Measurements from ENCODE around the gene EME2. TPM values are rescaled to one million over a fixed set of nuclear protein-coding genes. Genes with fewer than 3 reads are reported as not detected.

Gene EME2
- total RNA-seq, 2 experiments from 2014 or later = 13.1 to 18.4 TPM

DNA sequence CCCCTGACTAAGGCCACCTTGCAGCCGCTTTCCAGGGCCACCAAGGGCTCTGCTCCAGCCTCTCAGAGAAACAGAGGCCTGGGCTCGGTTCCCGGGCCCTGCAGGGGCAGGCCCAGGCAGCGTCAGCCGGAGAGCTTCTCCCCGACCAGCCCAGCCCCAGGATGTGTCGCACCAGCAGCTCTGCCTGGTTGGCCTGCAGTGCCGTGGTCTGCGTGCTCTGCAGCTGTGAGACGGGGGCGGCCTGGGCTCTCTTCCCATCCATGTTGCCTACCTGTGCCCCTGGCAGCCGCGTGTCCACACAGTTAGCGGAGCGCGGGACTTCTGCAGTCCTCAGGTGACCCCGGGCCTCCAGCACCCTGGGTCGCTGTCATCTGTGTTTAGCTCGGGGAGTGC, 16.1 kb downstream of the EME2 start:
- intact Hi-C loops (cut with DNase I, micrococcal nuclease) = no loop called here

DNA sequence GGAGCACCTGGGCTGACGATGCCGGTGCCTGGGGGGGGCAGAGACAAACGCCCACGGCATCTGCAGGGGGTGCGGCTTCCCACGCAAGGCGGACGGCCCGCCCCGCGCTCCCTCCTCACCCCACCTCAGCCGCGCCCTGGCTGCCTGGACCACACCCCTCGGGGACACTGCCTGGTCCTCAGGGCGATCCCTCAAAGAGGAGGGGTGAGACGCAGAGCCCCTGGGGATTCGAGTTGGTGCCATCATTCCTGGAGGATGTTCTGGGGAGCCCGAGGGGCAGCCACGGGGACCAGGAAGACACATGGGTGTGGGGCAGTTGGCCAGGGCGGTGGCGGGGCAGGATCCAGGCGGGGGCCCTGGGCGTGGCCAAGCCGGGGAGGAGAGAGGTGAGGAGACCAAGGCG, 17.0 kb downstream of the EME2 start:
- peaks cover 5% of the 10 kb centered on the region for H3K36me3 Mint-ChIP-seq (ENCODE audit: low read depth)
- no peak overlapping the region for H3K4me3 Mint-ChIP-seq
- ATAC-seq = no peak
- DNase-seq = no peak
- H3K27ac Mint-ChIP-seq = no peak overlapping the region
- POLR2A ChIA-PET = no interaction called here
- H3K4me1 Mint-ChIP-seq = peaks cover 4% of the 10 kb centered on the region
- intact Hi-C loops (cut with DNase I, micrococcal nuclease) = no loop called here
- CTCF ChIA-PET = no interaction called here
- no peaks in the 10 kb centered on the region for H3K9me3 Mint-ChIP-seq (ENCODE audit: low read depth)
- H3K27me3 Mint-ChIP-seq = no peaks in the 10 kb centered on the region

More for the DNA sequence above, 16.1 kb downstream of the EME2 start:
- H3K4me1 Mint-ChIP-seq = peaks cover 8% of the 10 kb centered on the region
- H3K36me3 Mint-ChIP-seq (ENCODE audit: low read depth) = peaks cover 5% of the 10 kb centered on the region
- H3K27ac Mint-ChIP-seq = no peak overlapping the region
- H3K9me3 Mint-ChIP-seq (ENCODE audit: low read depth) = no peaks in the 10 kb centered on the region
- H3K27me3 Mint-ChIP-seq = no peaks in the 10 kb centered on the region
- ATAC-seq (no peak), DNase-seq (no peak)
- ChIA-PET CTCF (no interaction called here), POLR2A (no interaction called here)
- H3K4me3 Mint-ChIP-seq = no peak overlapping the region

DNA sequence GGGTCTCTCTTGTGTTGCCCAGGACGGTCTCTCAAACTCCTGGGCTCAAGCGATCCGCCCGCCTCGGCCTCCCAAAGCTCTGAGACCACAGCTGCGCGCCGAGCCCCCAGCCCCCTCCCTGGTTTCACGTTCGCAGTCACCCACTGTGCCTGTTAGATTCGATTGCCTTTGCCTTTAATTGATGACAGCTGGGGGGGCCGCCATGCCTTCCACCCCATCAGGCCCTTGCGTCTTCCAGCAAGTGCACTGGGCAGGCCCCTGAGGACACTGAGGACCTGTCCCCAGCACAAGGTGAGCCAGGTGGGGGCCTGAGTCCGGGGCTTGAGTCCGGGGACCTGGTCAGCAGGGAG, 17.6 kb downstream of the EME2 start:
- POLR2A ChIA-PET = no interaction called here
- intact Hi-C loops (cut with DNase I, micrococcal nuclease) = no loop called here
- CTCF ChIA-PET = no interaction called here
- H3K27me3 Mint-ChIP-seq = no peaks in the 10 kb centered on the region
- no peaks in the 10 kb centered on the region for H3K9me3 Mint-ChIP-seq (ENCODE audit: low read depth)
- no peak for DNase-seq
- H3K27ac Mint-ChIP-seq = no peak overlapping the region
- H3K36me3 Mint-ChIP-seq (ENCODE audit: low read depth) = peaks cover 5% of the 10 kb centered on the region
- peaks cover 2% of the 10 kb centered on the region for H3K4me1 Mint-ChIP-seq
- H3K4me3 Mint-ChIP-seq = no peak overlapping the region
- ATAC-seq = no peak

- ChIA-PET CTCF (no interaction called here), POLR2A (interaction anchor here (1.2 kb wide), 1 partner anchor 8 kb away, joined by 3 read pairs; the partner anchor contains the start of gene NUBP2)
- intact Hi-C loops (cut with DNase I, micrococcal nuclease) = no loop called here
- Mint-ChIP-seq H3K27me3 (no peaks in the 10 kb centered on the region), H3K4me1 (no peaks in the 10 kb centered on the region), H3K27ac (no peak overlapping the region), H3K36me3 (ENCODE audit: low read depth) (peaks cover 5% of the 10 kb centered on the region), H3K4me3 (no peak overlapping the region), H3K9me3 (ENCODE audit: low read depth) (no peaks in the 10 kb centered on the region)
- ATAC-seq = no peak
- DNase-seq = no peak
Observed at GRCh38 chr16:1790611-1791255, 18.1 kb downstream of the EME2 start.

DNA sequence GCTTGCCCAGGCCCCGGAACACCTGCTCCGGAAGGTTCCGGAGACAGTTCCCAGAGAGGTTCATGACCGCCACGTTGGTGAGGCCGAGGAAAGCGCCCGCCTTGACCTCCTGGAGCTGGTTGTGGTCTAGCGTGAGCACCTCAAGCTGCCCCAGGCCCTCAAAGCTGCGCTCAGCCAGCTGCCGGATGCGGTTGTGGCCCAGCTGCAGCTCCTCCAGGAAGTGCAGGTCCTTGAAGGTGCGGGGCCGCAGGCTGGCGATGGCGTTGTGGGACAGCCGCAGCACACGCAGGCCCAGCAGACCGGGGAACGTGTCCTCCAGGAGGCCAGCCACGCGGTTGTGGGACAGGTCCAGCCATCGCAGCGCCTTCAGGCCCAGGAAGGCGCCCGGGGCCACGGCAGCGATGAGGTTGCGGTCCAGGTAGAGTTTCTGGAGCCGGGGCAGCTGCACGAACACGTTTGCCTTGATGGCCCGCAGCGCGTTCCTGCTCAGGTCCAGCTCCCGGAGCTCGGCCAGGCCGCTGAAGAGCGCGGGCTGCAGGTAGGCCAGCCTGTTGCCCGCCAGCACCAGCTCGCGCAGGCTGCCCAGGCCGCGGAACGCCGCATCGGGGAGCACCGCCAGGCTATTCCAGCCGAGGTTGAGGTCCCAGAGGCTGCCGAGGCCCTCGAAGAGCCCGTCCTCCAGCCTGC, 18.8 kb downstream of the EME2 start:
- H3K4me1 Mint-ChIP-seq = no peaks in the 10 kb centered on the region
- peaks cover 5% of the 10 kb centered on the region for H3K36me3 Mint-ChIP-seq (ENCODE audit: low read depth)
- ATAC-seq = no peak
- no peak for DNase-seq
- H3K4me3 Mint-ChIP-seq = no peak overlapping the region
- intact Hi-C loops (cut with DNase I, micrococcal nuclease) = no loop called here
- ChIA-PET CTCF (no interaction called here), POLR2A (interaction anchor here (1.2 kb wide), 1 partner anchor 8 kb away, joined by 3 read pairs; the partner anchor contains the start of gene NUBP2)
- no peaks in the 10 kb centered on the region for H3K27me3 Mint-ChIP-seq
- H3K9me3 Mint-ChIP-seq (ENCODE audit: low read depth) = no peaks in the 10 kb centered on the region
- no peak overlapping the region for H3K27ac Mint-ChIP-seq

DNA sequence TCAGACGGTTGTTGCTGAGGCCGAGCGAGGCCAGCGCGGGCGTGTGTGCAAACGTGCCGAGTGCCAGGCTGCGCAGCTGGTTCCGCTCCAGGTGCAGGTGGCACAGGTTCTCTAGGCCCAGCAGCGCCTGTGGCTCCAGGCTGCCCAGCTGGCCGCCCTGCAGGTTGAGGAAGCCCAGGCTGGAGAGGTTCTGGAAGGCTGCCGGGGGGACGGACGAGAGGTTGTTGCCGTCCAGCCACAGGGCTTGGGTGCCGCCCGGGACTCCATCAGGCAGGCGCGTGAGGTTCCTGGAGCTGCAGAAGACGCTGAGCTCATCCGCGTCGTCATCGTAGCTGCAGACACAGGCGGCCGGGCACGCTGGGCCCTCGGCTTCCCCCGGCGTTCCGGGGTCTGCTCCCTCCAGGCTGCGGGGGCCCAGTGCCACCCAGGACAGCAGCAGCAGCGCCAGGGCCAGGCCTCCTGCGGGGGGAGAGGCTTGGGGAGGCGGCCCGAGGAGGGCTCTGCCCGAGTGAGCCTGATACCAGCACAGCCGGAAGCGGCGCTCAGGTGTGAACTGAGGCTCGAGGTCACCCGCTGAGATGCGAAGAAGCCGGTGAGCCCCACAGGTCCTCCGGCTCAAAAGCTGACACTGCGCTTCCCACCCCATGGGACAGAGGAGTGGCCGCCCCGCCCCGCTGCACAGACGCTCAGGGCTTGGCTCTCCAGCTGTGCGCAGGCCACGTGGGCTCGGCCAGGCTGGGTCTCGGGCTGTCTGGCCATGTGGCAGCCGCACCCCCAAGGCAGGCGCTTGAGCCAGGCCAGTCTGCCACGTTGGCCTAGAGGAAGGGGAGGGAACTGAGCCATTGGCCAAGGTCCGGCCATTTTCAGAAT, 19.6 kb downstream of the EME2 start:
- H3K4me3 Mint-ChIP-seq = no peak overlapping the region
- peaks cover 10% of the 10 kb centered on the region for H3K36me3 Mint-ChIP-seq (ENCODE audit: low read depth)
- H3K4me1 Mint-ChIP-seq = no peaks in the 10 kb centered on the region
- H3K9me3 Mint-ChIP-seq (ENCODE audit: low read depth) = peaks cover 1% of the 10 kb centered on the region
- ChIA-PET POLR2A (no interaction called here), CTCF (no interaction called here)
- H3K27ac Mint-ChIP-seq = no peak overlapping the region
- DNase-seq (no peak), ATAC-seq (no peak)
- no peaks in the 10 kb centered on the region for H3K27me3 Mint-ChIP-seq
- intact Hi-C loops (cut with DNase I, micrococcal nuclease) = no loop called here

- intact Hi-C loops (cut with DNase I, micrococcal nuclease) = no loop called here
- POLR2A ChIA-PET = no interaction called here
Observed at GRCh38 chr16:1792836-1793577, 20.4 kb downstream of the EME2 start.

GRCh38 chr16:1793578-1794220, 21.1 kb downstream of the EME2 start, which contains the start of gene IGFALS:
IGFALS (minus strand) TSS chr16:1793705; CDS start chr16:1793652, 53 bp downstream.
- ATAC-seq = no peak
- no peak within 1 kb of the TSS for H3K4me3 Mint-ChIP-seq
- ChIA-PET CTCF (no interaction called here), POLR2A (no interaction called here)
- no peaks in the 10 kb centered on the region for H3K27me3 Mint-ChIP-seq
- H3K36me3 Mint-ChIP-seq (ENCODE audit: low read depth) = peaks cover 12% of the 10 kb centered on the region
- no peaks in the 10 kb centered on the region for H3K4me1 Mint-ChIP-seq
- no peak for DNase-seq
- peaks cover 2% of the 10 kb centered on the region for H3K9me3 Mint-ChIP-seq (ENCODE audit: low read depth)
- no peak within 1 kb of the TSS for H3K27ac Mint-ChIP-seq
- intact Hi-C loops (cut with DNase I, micrococcal nuclease) = no loop called here

More at GRCh38 chr16:1792836-1793577, 20.4 kb downstream of the EME2 start:
- CTCF ChIA-PET = no interaction called here
- Mint-ChIP-seq H3K9me3 (ENCODE audit: low read depth) (peaks cover 2% of the 10 kb centered on the region), H3K36me3 (ENCODE audit: low read depth) (peaks cover 12% of the 10 kb centered on the region), H3K27ac (no peak overlapping the region), H3K4me1 (no peaks in the 10 kb centered on the region), H3K4me3 (no peak overlapping the region), H3K27me3 (no peaks in the 10 kb centered on the region)
- DNase-seq (no peak), ATAC-seq (no peak)

DNA sequence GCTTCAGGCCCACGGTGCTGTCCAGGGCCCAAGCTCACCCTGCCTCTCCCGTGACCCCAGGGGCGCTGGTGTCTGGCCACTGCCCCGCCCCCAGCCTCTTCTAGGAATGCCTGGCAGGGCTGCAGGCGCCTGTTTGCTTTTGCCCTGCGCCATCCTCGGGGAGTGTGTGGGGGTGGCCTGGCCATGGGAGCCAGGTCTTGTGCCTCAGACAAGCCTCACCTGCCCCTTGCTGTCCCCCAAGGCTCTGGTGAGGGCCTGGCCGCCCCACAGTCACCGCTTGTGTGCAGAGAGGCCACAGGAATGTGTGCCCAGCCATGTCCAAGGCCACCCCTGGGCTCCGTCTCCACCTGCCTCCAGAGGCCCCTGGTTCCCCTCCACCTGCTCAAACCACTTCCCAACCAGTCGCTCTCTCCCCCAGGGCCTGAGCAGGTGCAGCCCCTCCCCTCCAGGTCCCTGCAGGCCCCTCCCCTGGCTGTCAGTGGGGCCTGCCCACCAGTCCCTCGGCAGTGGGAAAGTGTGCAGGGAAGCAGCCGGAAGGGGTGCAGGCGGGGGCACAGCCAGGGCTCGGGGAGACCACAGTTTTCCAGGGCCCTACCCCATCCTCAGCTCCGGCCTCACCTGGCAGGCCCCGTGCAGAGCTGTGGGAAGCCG, 21.7 kb downstream of the EME2 start:
- ChIA-PET POLR2A (no interaction called here), CTCF (no interaction called here)
- H3K27me3 Mint-ChIP-seq = no peaks in the 10 kb centered on the region
- intact Hi-C loops (cut with DNase I, micrococcal nuclease) = no loop called here
- peaks cover 12% of the 10 kb centered on the region for H3K36me3 Mint-ChIP-seq (ENCODE audit: low read depth)
- H3K4me1 Mint-ChIP-seq = no peaks in the 10 kb centered on the region
- ATAC-seq (no peak), DNase-seq (no peak)
- H3K9me3 Mint-ChIP-seq (ENCODE audit: low read depth) = peaks cover 6% of the 10 kb centered on the region
- H3K4me3 Mint-ChIP-seq = no peak overlapping the region
- no peak overlapping the region for H3K27ac Mint-ChIP-seq

DNA sequence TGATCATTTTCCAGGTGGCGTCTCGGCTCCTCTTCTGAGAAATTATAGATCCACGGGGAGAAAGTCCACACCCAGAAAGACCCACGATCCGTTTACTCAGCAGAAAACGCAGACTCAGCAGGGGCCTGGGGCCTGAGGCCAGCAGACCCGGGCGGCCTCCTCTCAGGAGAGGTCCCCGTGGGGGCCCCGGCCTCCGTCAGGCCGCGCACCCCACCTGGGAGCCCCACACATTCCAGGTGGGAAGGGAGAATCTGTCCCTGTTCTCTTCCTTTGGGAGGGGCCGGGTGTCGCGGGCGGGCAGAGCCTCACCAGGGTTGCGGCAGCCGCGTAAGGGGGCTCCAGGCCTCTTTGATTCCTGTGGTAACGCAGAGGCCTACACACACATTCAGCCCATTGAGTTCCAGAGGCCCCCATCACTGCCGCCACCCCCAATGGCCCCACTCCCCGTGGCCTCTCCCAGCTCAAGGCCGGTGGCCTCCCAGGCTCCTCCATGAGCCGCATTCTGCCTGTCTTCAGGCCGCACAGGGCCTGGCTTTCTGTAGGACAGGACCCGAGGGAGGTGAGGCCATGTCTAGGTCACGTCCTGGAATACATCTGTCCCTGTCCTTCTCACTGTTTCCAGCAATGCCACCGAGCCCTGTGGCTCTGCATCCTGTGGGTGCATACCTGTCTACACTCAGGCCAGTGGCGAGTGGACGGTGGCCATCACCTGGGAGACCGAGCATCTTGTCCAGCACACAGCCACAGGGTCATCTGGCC, 22.5 kb downstream of the EME2 start:
- no peak overlapping the region for H3K27ac Mint-ChIP-seq
- CTCF ChIA-PET = no interaction called here

More for the DNA sequence above, 22.5 kb downstream of the EME2 start:
- no peak for DNase-seq
- no peak for ATAC-seq
- Mint-ChIP-seq H3K4me1 (no peaks in the 10 kb centered on the region), H3K4me3 (no peak overlapping the region), H3K27me3 (no peaks in the 10 kb centered on the region), H3K36me3 (ENCODE audit: low read depth) (peaks cover 20% of the 10 kb centered on the region), H3K9me3 (ENCODE audit: low read depth) (peaks cover 8% of the 10 kb centered on the region)
- intact Hi-C loops (cut with DNase I, micrococcal nuclease) = no loop called here
- POLR2A ChIA-PET = no interaction called here

Data from activated CD4-positive, alpha-beta T cell treated with anti-CD3 and anti-CD28 coated beads for 36 hours (primary cell).